Lower leg skin (tissue), 4 donors: ENCODE data around the gene POLR3F. TPM values are rescaled to one million over a fixed set of nuclear protein-coding genes. Genes with fewer than 3 reads are reported as not detected.

ENCODE experiments used
- DNase-seq, 2 donors: peaks; one replicate each; pipeline ENCODE4 v3.0.0-alpha.2; 2019; ENCODE audit warnings: low spot score in 2 of 2
- H3K4me3 ChIP-seq: fragments of 200-600 bp; sonication (generic); 2 replicates; pipeline ENCODE4 v1.5.1; 2017; ENCODE audit warnings: mild to moderate bottlenecking, low read depth; ENCODE audit not compliant: poor library complexity, severe bottlenecking
- POLR2A ChIP-seq, 2 donors: fragments of 450-650 bp; IDR thresholded peaks; one replicate each; pipeline ENCODE4 v1.6.1; 2016 to 2017; ENCODE audit warnings: antibody characterized with exemption in 2 of 2, mild to moderate bottlenecking in 1 of 2, moderate library complexity in 1 of 2
- WGBS, 2 donors: methylation state at CpG; one replicate each; pipeline ENCODE4 v1.1.5; 2018; 5-methylcytosine and 5-hydroxymethylcytosine counted together
- intact Hi-C: fragments of 100-400 bp; cut with DNase I; formaldehyde crosslinking; loops from one replicate; pipeline ENCODE4 v1.15.0; 2023; ENCODE audit warnings: low total_unique reads
- microRNA counts, 2 donors: library from miRNA; unstranded; fragments of <30 nt; microRNA quantifications; one replicate each; lab custom pipeline; 2016
- microRNA-seq, 2 donors: library from miRNA; unstranded; fragments of <30 nt; microRNA quantifications; one replicate each; pipeline ENCODE4, GENCODE V29; 2016; ENCODE audit warnings: borderline replicate concordance in 2 of 2, borderline number of aligned reads in 1 of 2
- total RNA-seq, 4 donors: library from RNA; depleted of rRNA; stranded (reverse); fragments of >200 nt; gene quantifications; one replicate each; pipeline ENCODE4 v1.1.0, GENCODE V29; 2016
- TF ChIP-seq, protein P1 (sequence below), 3 donors: fragments of 450-650 bp; IDR thresholded peaks; one replicate each; pipeline ENCODE4 v1.5.1; 2016; ENCODE audit warnings: antibody characterized with exemption in 3 of 3, mild to moderate bottlenecking in 3 of 3, moderate library complexity in 2 of 3

The POLR3F gene
- total RNA-seq, 4 donors from 2014 or later, result 5.3 to 10.6 (median 8.7) TPM

DNA sequence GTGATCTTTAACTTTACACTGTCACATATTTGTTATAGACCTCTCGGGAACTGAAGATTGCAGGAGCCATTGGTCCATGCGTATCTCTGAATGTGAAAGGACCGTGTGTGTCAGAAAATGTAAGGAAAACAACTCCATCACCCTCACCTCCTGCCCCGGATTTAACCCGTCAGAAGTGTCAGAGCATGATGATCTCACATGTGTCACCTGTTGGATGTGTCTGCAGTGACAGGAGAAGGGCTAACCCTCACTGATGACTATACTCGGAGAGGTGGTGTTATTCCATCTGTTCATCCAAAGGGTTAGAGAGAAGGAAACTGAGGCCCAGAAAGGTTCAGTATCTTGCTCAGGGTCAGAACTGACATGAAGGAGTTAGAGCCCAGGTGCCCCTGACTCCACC is 65.4 kb downstream of the POLR3F start:
- TF ChIP-seq, protein P1, sequence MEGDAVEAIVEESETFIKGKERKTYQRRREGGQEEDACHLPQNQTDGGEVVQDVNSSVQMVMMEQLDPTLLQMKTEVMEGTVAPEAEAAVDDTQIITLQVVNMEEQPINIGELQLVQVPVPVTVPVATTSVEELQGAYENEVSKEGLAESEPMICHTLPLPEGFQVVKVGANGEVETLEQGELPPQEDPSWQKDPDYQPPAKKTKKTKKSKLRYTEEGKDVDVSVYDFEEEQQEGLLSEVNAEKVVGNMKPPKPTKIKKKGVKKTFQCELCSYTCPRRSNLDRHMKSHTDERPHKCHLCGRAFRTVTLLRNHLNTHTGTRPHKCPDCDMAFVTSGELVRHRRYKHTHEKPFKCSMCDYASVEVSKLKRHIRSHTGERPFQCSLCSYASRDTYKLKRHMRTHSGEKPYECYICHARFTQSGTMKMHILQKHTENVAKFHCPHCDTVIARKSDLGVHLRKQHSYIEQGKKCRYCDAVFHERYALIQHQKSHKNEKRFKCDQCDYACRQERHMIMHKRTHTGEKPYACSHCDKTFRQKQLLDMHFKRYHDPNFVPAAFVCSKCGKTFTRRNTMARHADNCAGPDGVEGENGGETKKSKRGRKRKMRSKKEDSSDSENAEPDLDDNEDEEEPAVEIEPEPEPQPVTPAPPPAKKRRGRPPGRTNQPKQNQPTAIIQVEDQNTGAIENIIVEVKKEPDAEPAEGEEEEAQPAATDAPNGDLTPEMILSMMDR (IDR thresholded peaks at IDR 0.05), result no peak
- no peak for TF ChIP-seq POLR2A (IDR thresholded peaks at IDR 0.05)
- no peak for DNase-seq
- intact Hi-C loops, result no loop called here
- 94 to 97% methylated on average over 6 of the region's 6 CpGs for WGBS, 2 donors
- no peak overlapping the region for H3K4me3 ChIP-seq

DNA sequence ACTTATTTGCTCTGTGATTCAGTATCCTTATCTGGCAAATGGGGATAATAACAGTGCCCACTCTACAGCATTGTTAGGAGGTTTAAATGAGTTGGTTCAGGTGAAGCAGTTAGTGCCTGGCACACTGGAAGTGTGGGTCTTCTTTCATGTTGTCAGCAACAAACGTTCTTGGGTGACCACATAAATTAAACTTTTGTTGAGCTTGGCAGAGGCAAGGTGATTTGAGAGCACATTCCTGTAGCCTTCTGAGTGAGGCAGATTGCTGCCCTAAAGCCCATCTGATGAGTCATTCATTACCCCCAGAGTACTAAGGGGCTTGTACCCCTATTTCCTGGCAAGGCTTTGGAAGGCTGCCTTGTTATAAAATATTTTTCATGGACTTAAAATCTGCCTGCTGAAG is 66.3 kb downstream of the POLR3F start:
- 52 to 53% methylated on average over 1 of the region's 1 CpG for WGBS, 2 donors
- no peak for DNase-seq
- TF ChIP-seq POLR2A (IDR thresholded peaks at IDR 0.05), result no peak
- TF ChIP-seq, protein P1 (IDR thresholded peaks at IDR 0.05), result no peak
- H3K4me3 ChIP-seq, result no peak overlapping the region
- intact Hi-C loops, result no loop called here

GRCh38 chr20:18533978-18534644 is 66.9 kb downstream of the POLR3F start:
- no peak for TF ChIP-seq POLR2A (IDR thresholded peaks at IDR 0.05)
- TF ChIP-seq, protein P1 (IDR thresholded peaks at IDR 0.05), result no peak
- WGBS, 2 donors, result 86 to 94% methylated on average over 6 of the region's 6 CpGs
- H3K4me3 ChIP-seq, result no peak overlapping the region
- intact Hi-C loops, result no loop called here
- no peak for DNase-seq

MicroRNA genes within 50 kb of the gene (microRNA counts, 767-probe panel; counts per million panel counts)
- microRNA hsa-miR-3192 (lab: Ali Mortazavi, UCI), result 0 to 358 counts per million in 2 donors

Small RNA genes within 50 kb of the gene (microRNA-seq; reads per million reads assigned to microRNA genes)
- gene MIR3192, result 0 to 0.57 reads per million in 2 donors

Other genes starting within 250 kb of the POLR3F start
- gene ZNF133, start 178.9 kb upstream of the POLR3F start, total RNA-seq, result 10 to 100 TPM; 14.3 to 27.8 (median 23.7) TPM
- gene DZANK1, start 360 bp upstream of the POLR3F start, total RNA-seq, result 1 to 10 TPM in 3 of 4 donors, under 1 TPM in 1; 0.53 to 6.1 (median 4.3) TPM
- gene RBBP9, start 29.8 kb downstream of the POLR3F start, total RNA-seq, result 10 to 100 TPM; 14.2 to 26.1 (median 19.4) TPM
- gene SEC23B, start 40.5 kb downstream of the POLR3F start, total RNA-seq, result 10 to 100 TPM; 32.5 to 43.9 (median 41.3) TPM
- gene SMIM26, start 100.0 kb downstream of the POLR3F start, total RNA-seq, result 100 to 1,000 TPM in 2 of 4 donors, 10 to 100 TPM in 2; 83.1 to 164 (median 112) TPM
- 10 to 100 TPM; 21.7 to 41.8 (median 39.8) TPM for gene DTD1, start 120.7 kb downstream of the POLR3F start, total RNA-seq